Measurements from ENCODE around the gene FA2H.
"Not testable (repeated sequence)": the region's sequence is repeated elsewhere in the genome, so short reads cannot be mapped to it uniquely, and the experiment has no call there.

Gene FA2H

GRCh38 chr16:74668877-74669276, 105.7 kb downstream of the FA2H start:
- DNase-seq: not testable (repeated sequence)

GRCh38 chr16:74667255-74667700, 107.3 kb downstream of the FA2H start:
- peak; percentile 57 for DNase-seq

GRCh38 chr16:74666425-74667254, 108.0 kb downstream of the FA2H start, which contains the start of gene RFWD3:
Gene RFWD3 (minus strand): TSS chr16:74666877. CDS start chr16:74661449, 5,428 bp downstream.
- peak; percentile 99 for DNase-seq

GRCh38 chr16:74666010-74666421, 108.6 kb downstream of the FA2H start:
- DNase-seq: no peak

All from SHP77 treated with DMSO at 0.1 percent for 48 hours (cell line).